Mesothelial cell of epicardium (in vitro differentiated cells): Measurements from ENCODE around the gene MEIOSIN. TPM values are rescaled to one million over a fixed set of nuclear protein-coding genes. Genes with fewer than 3 reads are reported as not detected.
"Not testable (repeated sequence)": the region's sequence is repeated elsewhere in the genome, so short reads cannot be mapped to it uniquely, and the experiment has no call there.

Experiments used
- DNase-seq, 2 experiments: peaks; one replicate each; pipeline ENCODE4 v3.0.0; 2021; ENCODE audit warnings: low spot score in 2 of 2; ENCODE audit not compliant: unreplicated experiment in 2 of 2
- H3K27ac Mint-ChIP-seq: 2 replicates; pipeline ENCODE4 v1.8.0; 2021; ENCODE audit warnings: mixed read lengths
- H3K27me3 Mint-ChIP-seq: 2 replicates; pipeline ENCODE4 v1.8.0; 2021; ENCODE audit warnings: low read depth, mixed read lengths
- H3K36me3 Mint-ChIP-seq: 2 replicates; pipeline ENCODE4 v1.8.0; 2021; ENCODE audit warnings: mixed read lengths
- H3K4me1 Mint-ChIP-seq: 2 replicates; pipeline ENCODE4 v1.8.0; 2021; ENCODE audit warnings: mixed read lengths
- H3K4me3 Mint-ChIP-seq: 2 replicates; pipeline ENCODE4 v1.8.0; 2021; ENCODE audit warnings: mild to moderate bottlenecking, moderate library complexity, mixed read lengths
- H3K9me3 Mint-ChIP-seq: 2 replicates; pipeline ENCODE4 v1.8.0; 2021; ENCODE audit warnings: mixed read lengths
- total RNA-seq: library from RNA; stranded (reverse); gene quantifications from 3 replicates; pipeline ENCODE4 v1.2.1, GENCODE V29; 2021
- TF ChIP-seq, protein P1 (sequence below): fragments of 200-600 bp; sonication (generic); IDR thresholded peaks from one replicate; pipeline ENCODE4 v1.5.0; 2021; ENCODE audit warnings: antibody characterized with exemption; ENCODE audit not compliant: unreplicated experiment

The MEIOSIN gene
- total RNA-seq, 1 donor from 2014 or later, result not detected

DNA sequence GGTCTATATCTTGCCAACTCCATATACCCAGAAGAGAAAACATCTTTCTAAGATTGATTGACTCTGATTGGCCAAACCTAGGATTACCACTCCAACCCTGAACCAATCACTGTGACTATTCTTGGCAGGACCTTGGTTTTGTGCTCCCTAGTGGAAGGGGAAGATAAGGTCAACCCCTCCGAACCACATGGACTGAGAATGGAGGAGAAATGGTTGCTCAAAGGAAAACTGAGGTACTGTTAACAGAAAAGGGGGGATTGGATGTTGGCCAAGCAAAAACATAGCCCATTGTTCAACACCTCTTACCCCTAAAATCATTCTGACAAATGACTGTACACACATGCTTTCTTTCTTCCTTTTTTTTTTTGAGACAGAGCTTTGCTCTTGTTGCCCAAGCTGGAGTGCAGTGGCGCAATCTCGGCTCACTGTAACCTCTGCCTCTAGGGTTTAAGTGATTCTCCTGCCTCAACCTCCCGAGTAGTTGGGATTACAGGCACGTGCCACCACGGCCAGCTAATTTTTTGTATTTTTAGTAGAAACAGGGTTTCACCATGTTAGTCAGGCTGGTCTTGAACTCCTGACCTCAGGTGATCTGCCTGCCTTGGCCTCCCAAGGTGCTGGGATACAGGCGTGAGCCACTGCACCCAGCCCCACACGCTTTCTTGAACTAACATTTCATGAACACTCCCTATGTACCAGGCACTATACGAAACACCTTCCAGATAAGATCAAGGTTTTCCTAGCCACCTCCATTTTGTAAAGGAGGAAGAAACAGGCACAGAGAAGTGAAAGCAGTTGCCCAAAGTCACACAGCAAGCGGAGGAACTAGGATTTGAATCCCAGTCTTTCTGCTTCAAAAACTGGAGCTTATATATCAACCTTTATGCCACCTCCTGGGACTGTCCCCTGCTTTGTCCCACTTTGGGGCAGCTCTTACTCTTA lies 6.5 kb downstream of the MEIOSIN start:
- TF ChIP-seq, protein P1, sequence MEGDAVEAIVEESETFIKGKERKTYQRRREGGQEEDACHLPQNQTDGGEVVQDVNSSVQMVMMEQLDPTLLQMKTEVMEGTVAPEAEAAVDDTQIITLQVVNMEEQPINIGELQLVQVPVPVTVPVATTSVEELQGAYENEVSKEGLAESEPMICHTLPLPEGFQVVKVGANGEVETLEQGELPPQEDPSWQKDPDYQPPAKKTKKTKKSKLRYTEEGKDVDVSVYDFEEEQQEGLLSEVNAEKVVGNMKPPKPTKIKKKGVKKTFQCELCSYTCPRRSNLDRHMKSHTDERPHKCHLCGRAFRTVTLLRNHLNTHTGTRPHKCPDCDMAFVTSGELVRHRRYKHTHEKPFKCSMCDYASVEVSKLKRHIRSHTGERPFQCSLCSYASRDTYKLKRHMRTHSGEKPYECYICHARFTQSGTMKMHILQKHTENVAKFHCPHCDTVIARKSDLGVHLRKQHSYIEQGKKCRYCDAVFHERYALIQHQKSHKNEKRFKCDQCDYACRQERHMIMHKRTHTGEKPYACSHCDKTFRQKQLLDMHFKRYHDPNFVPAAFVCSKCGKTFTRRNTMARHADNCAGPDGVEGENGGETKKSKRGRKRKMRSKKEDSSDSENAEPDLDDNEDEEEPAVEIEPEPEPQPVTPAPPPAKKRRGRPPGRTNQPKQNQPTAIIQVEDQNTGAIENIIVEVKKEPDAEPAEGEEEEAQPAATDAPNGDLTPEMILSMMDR, result no peak
- Mint-ChIP-seq H3K4me1 (no peaks in the 10 kb centered on the region), H3K27me3 (no peaks in the 10 kb centered on the region), H3K36me3 (no peaks in the 10 kb centered on the region), H3K9me3 (no peaks in the 10 kb centered on the region), H3K27ac (no peak overlapping the region), H3K4me3 (no peak overlapping the region)
- no peak for DNase-seq

DNA sequence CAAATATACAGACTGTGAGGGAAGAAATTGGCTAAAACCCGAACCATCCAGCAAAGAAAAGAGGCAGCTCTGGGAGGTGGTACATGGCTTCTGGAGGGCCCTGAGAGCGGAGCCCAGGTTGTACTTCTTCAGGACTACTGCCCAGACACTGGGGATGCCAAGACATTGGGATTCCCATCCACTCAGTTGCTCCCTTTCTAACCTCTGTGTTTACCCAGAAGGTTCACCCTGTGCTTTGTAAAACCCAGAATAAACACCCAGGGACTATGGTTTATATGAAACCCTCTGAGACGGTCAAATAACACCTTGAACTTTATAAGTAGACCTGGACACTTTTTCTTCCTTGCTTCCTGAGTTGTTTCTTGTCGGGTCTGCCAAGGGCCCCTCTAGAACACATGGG lies 9.7 kb downstream of the MEIOSIN start:
- TF ChIP-seq, protein P1, result no peak
- Mint-ChIP-seq H3K27me3 (peaks cover 2% of the 10 kb centered on the region), H3K27ac (no peak overlapping the region), H3K4me3 (no peak overlapping the region), H3K9me3 (no peaks in the 10 kb centered on the region), H3K4me1 (no peaks in the 10 kb centered on the region), H3K36me3 (no peaks in the 10 kb centered on the region)
- DNase-seq, result no peak

DNA sequence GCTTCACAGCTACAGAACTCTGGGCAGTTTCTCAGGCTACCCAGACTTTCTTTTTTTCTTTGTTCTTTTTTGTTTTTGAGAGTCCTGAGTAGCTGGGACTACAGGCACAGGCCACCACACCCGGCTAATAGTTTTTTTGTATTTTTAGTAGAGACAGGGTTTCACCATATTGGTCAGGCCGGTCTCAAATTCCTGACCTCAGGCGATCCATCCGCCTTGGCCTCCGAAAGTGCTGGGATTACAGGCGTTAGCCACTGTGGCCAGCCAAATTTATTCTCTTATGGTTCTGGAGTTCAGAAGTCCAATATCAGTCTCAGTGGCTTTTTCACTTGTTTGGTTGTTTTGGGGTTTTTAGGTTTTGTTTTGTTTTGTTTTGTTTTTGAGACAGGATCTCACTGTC lies 12.4 kb downstream of the MEIOSIN start:
- no peak overlapping the region for H3K4me3 Mint-ChIP-seq
- no peaks in the 10 kb centered on the region for H3K4me1 Mint-ChIP-seq
- DNase-seq, result no peak
- H3K27me3 Mint-ChIP-seq, result peaks cover 2% of the 10 kb centered on the region
- no peaks in the 10 kb centered on the region for H3K9me3 Mint-ChIP-seq
- no peak overlapping the region for H3K27ac Mint-ChIP-seq
- no peaks in the 10 kb centered on the region for H3K36me3 Mint-ChIP-seq
- TF ChIP-seq, protein P1, result no peak

DNA sequence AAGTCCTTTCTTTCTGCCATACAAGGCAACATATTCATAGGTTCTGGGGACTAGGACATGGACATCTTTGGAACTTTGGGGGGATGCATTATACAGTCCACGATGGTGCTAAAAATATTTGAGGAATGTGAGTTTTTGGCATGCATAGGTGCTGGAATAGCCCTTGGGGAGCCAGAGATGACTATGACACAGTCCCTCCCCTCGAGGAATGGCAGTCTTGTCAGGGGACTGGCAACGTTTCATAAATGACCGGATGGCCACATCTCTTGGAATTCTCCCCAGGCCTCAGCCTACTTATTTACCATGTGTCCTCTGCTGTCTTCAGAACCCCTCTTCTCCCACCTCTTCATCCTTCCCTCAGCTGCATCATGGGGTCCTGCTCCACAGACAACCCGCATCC lies 13.6 kb downstream of the MEIOSIN start:
- Mint-ChIP-seq H3K27ac (no peak overlapping the region), H3K27me3 (peaks cover 2% of the 10 kb centered on the region), H3K9me3 (no peaks in the 10 kb centered on the region), H3K4me3 (no peak overlapping the region), H3K36me3 (no peaks in the 10 kb centered on the region), H3K4me1 (no peaks in the 10 kb centered on the region)
- no peak for DNase-seq
- TF ChIP-seq, protein P1, result no peak

DNA sequence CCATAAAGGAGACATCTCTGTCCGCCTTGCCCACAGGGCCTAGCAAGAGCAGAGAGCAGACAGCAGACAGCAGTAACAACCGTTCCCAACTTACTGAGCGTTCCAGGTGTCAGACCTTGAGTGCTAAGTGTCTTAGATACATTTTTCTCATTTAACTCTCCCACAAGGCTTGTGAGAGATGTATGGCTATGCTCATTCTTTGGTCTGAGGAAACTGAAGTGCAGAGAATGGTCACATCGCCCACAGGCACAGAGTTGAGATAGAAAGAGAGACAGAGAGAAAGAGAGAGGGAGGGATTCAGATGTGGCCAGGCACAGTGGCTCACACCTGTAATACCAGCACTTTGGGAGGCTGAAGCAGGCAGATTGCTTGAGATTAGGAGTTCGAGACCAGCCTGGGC lies 14.3 kb downstream of the MEIOSIN start:
- no peak overlapping the region for H3K27ac Mint-ChIP-seq
- H3K36me3 Mint-ChIP-seq, result no peaks in the 10 kb centered on the region
- no peak for DNase-seq
- TF ChIP-seq, protein P1, result no peak
- H3K27me3 Mint-ChIP-seq, result peaks cover 2% of the 10 kb centered on the region
- no peaks in the 10 kb centered on the region for H3K4me1 Mint-ChIP-seq
- no peak overlapping the region for H3K4me3 Mint-ChIP-seq
- no peaks in the 10 kb centered on the region for H3K9me3 Mint-ChIP-seq

DNA sequence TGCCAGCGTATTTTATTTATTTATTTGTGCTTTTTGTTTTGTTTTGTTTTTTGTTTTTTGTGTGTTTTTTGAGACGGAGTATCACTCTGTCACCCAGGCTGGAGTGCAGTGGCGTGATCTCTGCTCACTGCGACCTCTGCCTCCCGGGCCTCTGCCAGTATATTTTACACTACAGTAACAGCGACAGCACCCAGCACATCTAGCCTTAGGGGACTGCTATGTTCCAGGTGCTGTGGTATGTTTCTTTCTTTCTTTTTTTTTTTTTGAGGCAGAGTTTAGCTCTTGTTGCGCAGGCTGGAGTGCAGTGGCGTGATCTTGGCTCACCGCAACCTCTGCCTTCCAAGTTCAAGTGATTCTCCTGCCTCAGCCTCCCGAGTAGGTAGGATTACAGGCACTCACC lies 18.2 kb downstream of the MEIOSIN start:
- H3K27ac Mint-ChIP-seq, H3K9me3 Mint-ChIP-seq, H3K27me3 Mint-ChIP-seq, H3K4me3 Mint-ChIP-seq, H3K4me1 Mint-ChIP-seq, H3K36me3 Mint-ChIP-seq, DNase-seq: not testable (repeated sequence)
